HCT116 (cell line): Measurements from ENCODE around the gene CAPG. TPM values are rescaled to one million over a fixed set of nuclear protein-coding genes. Genes with fewer than 3 reads are reported as not detected.
A peak's percentile ranks its signal among the peaks of the same experiment; 100 is the strongest.

Experiments
- ATAC-seq: fragments of 200-7000 bp; cut with Tn5 transposase; 2 replicates; pipeline ENCODE4 v1.9.1; 2020; ENCODE audit warnings: mild to moderate bottlenecking, moderate library complexity
- BruUV-seq: library from RNA; stranded (reverse); fragments of 400-500 nt; replicated peaks from 2 replicates; lab custom pipeline; 2021; lab: Mats Ljungman, UMichigan
- CTCF ChIA-PET: fragments of 300-600 bp; sonication (Branson Sonifier 250); formaldehyde crosslinking; loops from one replicate; lab custom pipeline; 2021; ENCODE audit warnings: antibody characterized with exemption; lab: Charles Lee
- POLR2A ChIA-PET: fragments of 300-600, 350-600 bp; sonication (Branson Sonifier 250); formaldehyde crosslinking; loops from one replicate; lab custom pipeline; 2021; ENCODE audit warnings: antibody characterized with exemption; lab: Charles Lee
- RAD21 ChIA-PET, 2 experiments: fragments of 300-600 bp; sonication (Branson Sonifier 250); formaldehyde crosslinking; loops; one replicate each; lab custom pipeline; 2023; ENCODE audit warnings: low total read pairs in 2 of 2; ENCODE audit not compliant: uncharacterized antibody in 2 of 2, unreplicated experiment in 2 of 2, low non-redundant PET in 1 of 2; lab: Charles Lee
- DNase-seq: peaks from one replicate; pipeline ENCODE4 v3.0.0-alpha.2; 2010; ENCODE audit warnings: low read depth, low spot score
- H2AFZ ChIP-seq: fragments of 200-600 bp; shearing (Covaris generic), sonication (generic); 2 replicates; pipeline ENCODE4 v1.6.1; 2017; ENCODE audit warnings: low read depth, mixed run types, mixed read lengths, antibody characterized with exemption, low read length; ENCODE audit not compliant: poor library complexity, severe bottlenecking
- H3K27ac ChIP-seq: 2 replicates; pipeline ENCODE4 v1.5.1; 2012; ENCODE audit warnings: low read depth, low read length
- H3K27me3 ChIP-seq: fragments of 200-600 bp; sonication (generic); 2 replicates; pipeline ENCODE4 v1.6.1; 2016; ENCODE audit warnings: mixed run types, low read length, mixed read lengths; ENCODE audit not compliant: insufficient read depth
- H3K36me3 ChIP-seq, 2 experiments: fragments of 200-500 bp in 1 of 2; fragments of 200-600 bp in 1 of 2; sonication (Bioruptor generic) in 1 of 2; sonication (generic) in 1 of 2; 2 replicates each; pipeline versions ENCODE4 v1.5.1 to v1.6.1; 2014 to 2016; ENCODE audit warnings: low read length in 2 of 2, inconsistent platforms in 1 of 2, mixed read lengths in 1 of 2, mixed run types in 1 of 2; ENCODE audit not compliant: insufficient read depth in 2 of 2, control insufficient read depth in 1 of 2
- H3K4me1 ChIP-seq, 2 experiments: fragments of 200-600 bp in 1 of 2; sonication (generic) in 1 of 2; 2 replicates each; pipeline versions ENCODE4 v1.5.1 to v1.6.1; 2012 to 2017; ENCODE audit warnings: low read length in 2 of 2, inconsistent platforms in 1 of 2, mild to moderate bottlenecking in 1 of 2, mixed read lengths in 1 of 2, mixed run types in 1 of 2, moderate library complexity in 1 of 2; ENCODE audit not compliant: insufficient read depth in 2 of 2, control insufficient read depth in 1 of 2
- H3K4me2 ChIP-seq: fragments of 200-600 bp; sonication (generic); 2 replicates; pipeline ENCODE4 v1.6.1; 2017; ENCODE audit warnings: mixed run types, low read length, mixed read lengths
- H3K4me3 ChIP-seq, 2 experiments: fragments of 200-600 bp in 1 of 2; sonication (generic) in 1 of 2; replicated peaks in 1 of 2; 2 replicates each; pipeline ENCODE4 v1.5.1; 2011 to 2016; ENCODE audit warnings: low read length in 2 of 2, control low read depth in 1 of 2, low read depth in 1 of 2, mild to moderate bottlenecking in 1 of 2, mixed read lengths in 1 of 2, mixed run types in 1 of 2
- H3K79me2 ChIP-seq: fragments of 200-600 bp; sonication (generic); 2 replicates; pipeline ENCODE4 v1.6.1; 2017; ENCODE audit warnings: mild to moderate bottlenecking, mixed run types, low read length, moderate library complexity, mixed read lengths; ENCODE audit not compliant: insufficient read depth
- H3K9ac ChIP-seq: fragments of 200-600 bp; sonication (generic); 2 replicates; pipeline ENCODE4 v1.6.1; 2016; ENCODE audit warnings: low read length, mixed read lengths
- H3K9me2 ChIP-seq: fragments of 200-600 bp; sonication (generic), shearing (Covaris generic); 2 replicates; pipeline ENCODE4 v1.6.1; 2017; ENCODE audit warnings: mixed run types, mild to moderate bottlenecking, moderate library complexity; ENCODE audit not compliant: insufficient read depth
- H3K9me3 ChIP-seq, 2 experiments: fragments of 200-500 bp in 1 of 2; fragments of 200-600 bp in 1 of 2; sonication (Bioruptor generic) in 1 of 2; sonication (generic) in 1 of 2; 2 replicates each; pipeline ENCODE4 v1.6.1; 2014 to 2017; ENCODE audit warnings: low read length in 2 of 2, mixed read lengths in 2 of 2, inconsistent platforms in 1 of 2, low read depth in 1 of 2, mild to moderate bottlenecking in 1 of 2, mixed run types in 1 of 2, moderate library complexity in 1 of 2; ENCODE audit not compliant: control insufficient read depth in 1 of 2, insufficient read depth in 1 of 2
- H4K20me1 ChIP-seq: fragments of 200-600 bp; sonication (generic), shearing (Covaris generic); 2 replicates; pipeline ENCODE4 v1.6.1; 2017; ENCODE audit warnings: mixed run types, mild to moderate bottlenecking, moderate library complexity; ENCODE audit not compliant: insufficient read depth
- ATF3 ChIP-seq: IDR thresholded peaks from 2 replicates; pipeline ENCODE4 v1.6.1; 2012
- CBX3 ChIP-seq: IDR thresholded peaks from 2 replicates; pipeline ENCODE4 v1.6.1; 2012; ENCODE audit warnings: low read depth
- CTCF ChIP-seq, 3 experiments: fragments of 200-600 bp in 1 of 3; sonication (generic) in 1 of 3; IDR thresholded peaks in 2 of 3; conservative IDR thresholded peaks in 1 of 3; 2 replicates each; pipeline ENCODE4 v1.5.1; 2012 to 2017; ENCODE audit warnings: low read depth in 2 of 3, low read length in 2 of 3, antibody characterized with exemption in 1 of 3, borderline replicate concordance in 1 of 3, control low read depth in 1 of 3, mild to moderate bottlenecking in 1 of 3, mixed read lengths in 1 of 3, mixed run types in 1 of 3, moderate library complexity in 1 of 3; ENCODE audit not compliant: insufficient read depth in 1 of 3
- ELF1 ChIP-seq: IDR thresholded peaks from 2 replicates; pipeline ENCODE4 v1.6.1; 2012; ENCODE audit warnings: low read depth, borderline replicate concordance
- EZH2 ChIP-seq: fragments of 200-600 bp; sonication (generic); IDR thresholded peaks from 2 replicates; pipeline ENCODE4 v1.6.1; 2017; ENCODE audit warnings: antibody characterized with exemption, mixed run types
- EZH2phosphoT487 ChIP-seq: fragments of 200-600 bp; IDR thresholded peaks from 2 replicates; pipeline ENCODE4 v1.6.1; 2018; ENCODE audit warnings: antibody characterized with exemption, borderline replicate concordance
- FOSL1 ChIP-seq: IDR thresholded peaks from 2 replicates; pipeline ENCODE4 v1.6.1; 2012; ENCODE audit warnings: low read depth
- JUND ChIP-seq: IDR thresholded peaks from 2 replicates; pipeline ENCODE4 v1.6.1; 2012
- POLR2A ChIP-seq: IDR thresholded peaks from 2 replicates; pipeline ENCODE4 v1.7.0; 2011; ENCODE audit warnings: borderline replicate concordance; ENCODE audit not compliant: insufficient read depth, insufficient read length; ENCODE audit errors: extremely low read depth
- POLR2AphosphoS5 ChIP-seq: IDR thresholded peaks from 2 replicates; pipeline ENCODE4 v1.6.1; 2011; ENCODE audit warnings: mild to moderate bottlenecking, low read depth, low read length, moderate library complexity
- YY1 ChIP-seq: IDR thresholded peaks from 2 replicates; pipeline ENCODE4 v1.6.1; 2011; ENCODE audit warnings: low read length, low read depth, moderate library complexity, mild to moderate bottlenecking; ENCODE audit not compliant: insufficient replicate concordance; ENCODE audit errors: extremely low read depth
- ZNF274 ChIP-seq: fragments of 200-500 bp; sonication (Bioruptor generic); IDR thresholded peaks from 2 replicates; pipeline ENCODE4 v1.6.1; 2014; ENCODE audit warnings: mild to moderate bottlenecking, low read depth, low read length, inconsistent platforms
- intact Hi-C: fragments of 100-400 bp; cut with micrococcal nuclease; formaldehyde crosslinking; loops from 2 replicates; pipeline ENCODE4 v1.10.0; 2022
- total RNA-seq: library from RNA; stranded (reverse); gene quantifications from one replicate; pipeline ENCODE4 v1.2.1, GENCODE V29; 2021; ENCODE audit not compliant: unreplicated experiment

CAPG gene
- total RNA-seq, 1 experiment from 2014 or later = 223 TPM

- TF ChIP-seq EZH2 (no peak), FOSL1 (no peak)
Measured at GRCh38 chr2:85399183-85399455, 11.0 kb downstream of the CAPG start (continued).

GRCh38 chr2:85398426-85399182 is 11.6 kb downstream of the CAPG start:
- no peaks in the 10 kb centered on the region for H4K20me1 ChIP-seq
- H3K9me3 ChIP-seq = no peaks in the 10 kb centered on the region
- no TSS peak for BruUV-seq
- no peak overlapping the region for H3K4me2 ChIP-seq
- 0 out of 2 replicates have a peak, but pooled peaks have one; percentile 6 for TF ChIP-seq POLR2AphosphoS5
- no peak for TF ChIP-seq EZH2
- H3K4me1 ChIP-seq = peaks cover 0 to 6% of the 10 kb centered on the region in 2 experiments; a peak in 1 of 4 replicates
- H3K36me3 ChIP-seq = peaks cover 15 to 38% of the 10 kb centered on the region in 2 experiments; a peak in 3 of 4 replicates
- ChIA-PET CTCF (no interaction called here), RAD21 (no interaction called here), POLR2A (no interaction called here)
- no peak for ATAC-seq
- H3K9me2 ChIP-seq = no peaks in the 10 kb centered on the region
- H3K4me3 ChIP-seq = no peak overlapping the region
- intact Hi-C loops = no loop called here
- H3K9ac ChIP-seq = no peak overlapping the region
- no peak overlapping the region for H2AFZ ChIP-seq
- no peaks in the 10 kb centered on the region for H3K27me3 ChIP-seq
- peaks cover 7% of the 10 kb centered on the region; the same call in 1 of the 2 replicates for H3K79me2 ChIP-seq
- H3K27ac ChIP-seq = no peak overlapping the region
- no peak for DNase-seq

- Histone ChIP-seq H3K9me3 (no peaks in the 10 kb centered on the region), H3K9me2 (no peaks in the 10 kb centered on the region), H3K4me1 (peaks cover 0 to 6% of the 10 kb centered on the region in 2 experiments; a peak in 1 of 4 replicates), H3K27me3 (no peaks in the 10 kb centered on the region), H3K9ac (no peak overlapping the region), H4K20me1 (no peaks in the 10 kb centered on the region), H3K79me2 (peaks cover 2% of the 10 kb centered on the region; the same call in 1 of the 2 replicates), H3K36me3 (peaks cover 15 to 38% of the 10 kb centered on the region in 2 experiments; a peak in 3 of 4 replicates), H3K27ac (no peak overlapping the region), H3K4me2 (no peak overlapping the region), H3K4me3 (no peak overlapping the region), H2AFZ (no peak overlapping the region)
- no peak for DNase-seq
- TF ChIP-seq POLR2A = no peak
- TF ChIP-seq FOSL1 = no peak
- no peak for TF ChIP-seq POLR2AphosphoS5
- TF ChIP-seq CBX3 = no peak
- no peak for TF ChIP-seq CTCF (IDR thresholded peaks at IDR 0.05 in 2 of 3, conservative IDR thresholded peaks at IDR 0.05 in 1 of 3; ENCODE audit: borderline replicate concordance in 1 of 3, insufficient read depth in 1 of 3, low read depth in 2 of 3, low read length in 2 of 3)
- TF ChIP-seq YY1 = no peak
- TF ChIP-seq ATF3 = no peak
- no peak for TF ChIP-seq ZNF274
- TF ChIP-seq JUND = no peak
- no peak for TF ChIP-seq ELF1
- no peak for TF ChIP-seq EZH2phosphoT487
- ChIA-PET CTCF (no interaction called here), POLR2A (no interaction called here), RAD21 (no interaction called here)
- no TSS peak for BruUV-seq
- intact Hi-C loops = no loop called here
- no peak for ATAC-seq
Measured at GRCh38 chr2:85397925-85398331, 12.2 kb downstream of the CAPG start.
